Measurements from ENCODE around the gene UBXN2A. TPM values are rescaled to one million over a fixed set of nuclear protein-coding genes. Genes with fewer than 3 reads are reported as not detected.
A peak's percentile ranks its signal among the peaks of the same experiment; 100 is the strongest.

Gene UBXN2A
- polyA plus RNA-seq, 3 donors = 2.0 to 6.8 (median 5.5) TPM

DNA sequence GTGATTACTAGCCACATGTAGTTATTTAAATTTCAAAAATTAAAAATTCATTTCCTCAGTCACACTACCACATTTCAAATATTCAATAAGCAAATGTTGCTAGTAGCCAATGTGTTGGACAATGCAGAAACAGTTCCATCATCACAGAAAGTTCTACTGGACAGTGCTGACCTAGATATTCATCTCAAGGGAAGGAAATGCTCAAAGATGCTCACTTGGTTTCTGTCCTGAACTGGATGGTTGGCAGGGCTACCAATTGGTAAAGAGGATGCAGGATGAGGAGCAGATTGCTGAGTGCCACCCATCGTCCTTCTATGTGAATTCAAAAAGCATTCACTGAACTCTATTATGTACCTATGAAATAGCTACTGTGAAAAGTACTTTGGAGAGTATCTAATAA is 6.0 kb upstream of the UBXN2A start:
- Histone ChIP-seq H4K20me1 (ENCODE audit: insufficient read depth, low read length) (no peaks in the 10 kb centered on the region), H3K4me2 (replicated peaks; ENCODE audit: extremely low read depth, low read length, poor library complexity, severe bottlenecking) (no peak overlapping the region), H2AFZ (ENCODE audit: insufficient read depth, low read depth, low read length, poor library complexity, severe bottlenecking) (no peak overlapping the region), H3K36me3 (replicated peaks in 1 of 2; ENCODE audit: control insufficient read depth in 1 of 2, insufficient read depth in 2 of 2, low read length in 2 of 2) (peaks cover 0 to 9% of the 10 kb centered on the region in 2 donors), H3K79me2 (ENCODE audit: insufficient read depth, low read length) (peaks cover 6% of the 10 kb centered on the region), H3K9me3 (replicated peaks in 1 of 2; ENCODE audit: control insufficient read depth in 1 of 2, insufficient read depth in 1 of 2, low read length in 2 of 2) (no peaks in the 10 kb centered on the region), H3K27me3 (ENCODE audit: control insufficient read depth in 2 of 2, insufficient read depth in 2 of 2, low read length in 2 of 2) (no peaks in the 10 kb centered on the region), H3K4me1 (ENCODE audit: control insufficient read depth in 1 of 2, insufficient read depth in 2 of 2, low read length in 2 of 2) (peaks cover 9 to 10% of the 10 kb centered on the region in 2 donors), H3K9ac (ENCODE audit: insufficient read depth, low read length, poor library complexity, severe bottlenecking) (no peak overlapping the region), H3K4me3 (replicated peaks in 1 of 3; ENCODE audit: low read depth in 2 of 3, low read length in 3 of 3) (no peak overlapping the region), H3K27ac (ENCODE audit: low read depth in 1 of 2, low read length in 2 of 2) (no peak overlapping the region)
- Mint-ChIP-seq H3K36me3 (peaks cover 9 to 18% of the 10 kb centered on the region in 2 donors), H3K27me3 (ENCODE audit: low read depth in 3 of 3) (peaks cover 0 to 2% (median 0%) of the 10 kb centered on the region in 3 donors), H3K4me1 (peaks cover 11% of the 10 kb centered on the region), H3K4me3 (no peak overlapping the region), H3K27ac (no peak overlapping the region), H3K9me3 (no peaks in the 10 kb centered on the region)
- no peak for DNase-seq
- intact Hi-C loops (cut with micrococcal nuclease) = no loop called here
- no CpG with 5 or more reads among the region's 1 CpG for WGBS (ENCODE audit: insufficient coverage)
- TF ChIP-seq, protein P1, sequence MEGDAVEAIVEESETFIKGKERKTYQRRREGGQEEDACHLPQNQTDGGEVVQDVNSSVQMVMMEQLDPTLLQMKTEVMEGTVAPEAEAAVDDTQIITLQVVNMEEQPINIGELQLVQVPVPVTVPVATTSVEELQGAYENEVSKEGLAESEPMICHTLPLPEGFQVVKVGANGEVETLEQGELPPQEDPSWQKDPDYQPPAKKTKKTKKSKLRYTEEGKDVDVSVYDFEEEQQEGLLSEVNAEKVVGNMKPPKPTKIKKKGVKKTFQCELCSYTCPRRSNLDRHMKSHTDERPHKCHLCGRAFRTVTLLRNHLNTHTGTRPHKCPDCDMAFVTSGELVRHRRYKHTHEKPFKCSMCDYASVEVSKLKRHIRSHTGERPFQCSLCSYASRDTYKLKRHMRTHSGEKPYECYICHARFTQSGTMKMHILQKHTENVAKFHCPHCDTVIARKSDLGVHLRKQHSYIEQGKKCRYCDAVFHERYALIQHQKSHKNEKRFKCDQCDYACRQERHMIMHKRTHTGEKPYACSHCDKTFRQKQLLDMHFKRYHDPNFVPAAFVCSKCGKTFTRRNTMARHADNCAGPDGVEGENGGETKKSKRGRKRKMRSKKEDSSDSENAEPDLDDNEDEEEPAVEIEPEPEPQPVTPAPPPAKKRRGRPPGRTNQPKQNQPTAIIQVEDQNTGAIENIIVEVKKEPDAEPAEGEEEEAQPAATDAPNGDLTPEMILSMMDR (IDR thresholded peaks at IDR 0.05) = no peak

DNA sequence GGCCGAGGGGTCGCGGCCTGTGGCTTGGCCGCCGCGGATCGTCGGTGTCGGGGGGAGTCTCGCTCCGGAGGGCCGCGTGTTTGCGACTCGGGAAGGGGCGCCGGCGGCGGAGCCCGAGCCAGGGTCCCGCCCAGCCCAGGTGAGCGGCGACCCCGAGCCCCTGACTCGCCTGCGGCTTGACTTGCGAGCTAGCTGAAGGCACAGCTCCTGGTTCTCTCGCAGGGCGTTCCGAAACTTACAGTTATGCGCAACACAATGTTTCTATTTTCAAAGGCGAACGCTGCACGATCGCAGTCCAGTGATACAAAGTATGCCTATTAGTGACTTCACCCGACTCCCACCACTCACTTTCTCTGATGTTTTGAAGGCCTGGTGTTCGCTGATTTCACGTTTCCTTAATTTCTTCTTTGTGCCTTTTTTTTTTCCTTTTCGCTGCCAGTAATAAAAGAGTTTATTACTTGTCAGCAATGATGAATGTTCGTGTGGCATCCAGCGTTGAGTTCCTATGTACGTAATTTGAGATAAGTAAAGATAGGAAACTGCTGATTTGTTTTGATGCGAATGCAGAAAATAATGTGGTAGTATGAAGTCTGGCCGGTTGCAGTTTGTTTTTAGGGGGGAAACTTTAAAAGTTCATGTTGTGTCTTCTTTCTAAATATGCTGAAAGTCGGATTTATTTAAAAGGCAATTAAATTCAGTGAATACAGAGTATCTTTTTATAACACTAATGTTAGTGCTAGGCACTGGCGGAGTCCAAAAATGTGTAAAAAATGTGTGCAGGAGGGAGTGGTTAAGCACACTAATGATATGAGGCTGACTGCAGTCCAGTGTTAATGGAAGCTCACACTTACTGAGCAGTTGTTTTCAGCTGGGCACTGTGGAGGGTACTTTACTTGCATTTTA is 706 bp downstream of the UBXN2A start:
- intact Hi-C loops (cut with micrococcal nuclease) = loop anchor here (5.0 to 10.0 kb wide), 2 partner anchors 49 to 104 kb away; partner anchors contain the start of genes FKBP1B (in 1 of the 2) and WDCP (in 1 of the 2)
- no peaks in the 10 kb centered on the region for H3K36me3 ChIP-seq (replicated peaks in 1 of 2; ENCODE audit: control insufficient read depth in 1 of 2, insufficient read depth in 2 of 2, low read length in 2 of 2)
- peak overlapping the region; percentile 92 for H3K4me2 ChIP-seq (replicated peaks; ENCODE audit: extremely low read depth, low read length, poor library complexity, severe bottlenecking)
- peaks cover 26% of the 10 kb centered on the region for H3K4me1 Mint-ChIP-seq
- peaks cover 22 to 28% of the 10 kb centered on the region in 2 donors for H3K4me1 ChIP-seq (ENCODE audit: control insufficient read depth in 1 of 2, insufficient read depth in 2 of 2, low read length in 2 of 2)
- peak; percentile 11 to 12 (median 11) for DNase-seq
- H3K27ac ChIP-seq (ENCODE audit: low read depth in 1 of 2, low read length in 2 of 2) = peak overlapping the region in 1 of 2 donors; percentile 78
- H3K9me3 Mint-ChIP-seq = no peaks in the 10 kb centered on the region
- peak overlapping the region; percentile 85 for H3K9ac ChIP-seq (ENCODE audit: insufficient read depth, low read length, poor library complexity, severe bottlenecking)
- peak overlapping the region; percentile 10 to 71 (median 37) for H3K27ac Mint-ChIP-seq
- H3K36me3 Mint-ChIP-seq = peaks cover 4 to 5% of the 10 kb centered on the region in 2 donors
- H3K4me3 ChIP-seq (replicated peaks in 1 of 3; ENCODE audit: low read depth in 2 of 3, low read length in 3 of 3) = peak overlapping the region; percentile 88 to 95 (median 91)
- no peaks in the 10 kb centered on the region for H4K20me1 ChIP-seq (ENCODE audit: insufficient read depth, low read length)
- H3K79me2 ChIP-seq (ENCODE audit: insufficient read depth, low read length) = peaks cover 41% of the 10 kb centered on the region
- H3K27me3 ChIP-seq (ENCODE audit: control insufficient read depth in 2 of 2, insufficient read depth in 2 of 2, low read length in 2 of 2) = no peaks in the 10 kb centered on the region
- peaks cover 0 to 2% (median 0%) of the 10 kb centered on the region in 3 donors for H3K27me3 Mint-ChIP-seq (ENCODE audit: low read depth in 3 of 3)
- TF ChIP-seq, protein P1 (IDR thresholded peaks at IDR 0.05) = no peak
- H3K9me3 ChIP-seq (replicated peaks in 1 of 2; ENCODE audit: control insufficient read depth in 1 of 2, insufficient read depth in 1 of 2, low read length in 2 of 2) = no peaks in the 10 kb centered on the region
- H3K4me3 Mint-ChIP-seq = peak overlapping the region; percentile 97
- H2AFZ ChIP-seq (ENCODE audit: insufficient read depth, low read depth, low read length, poor library complexity, severe bottlenecking) = peak overlapping the region; percentile 90
- under 1% methylated on average over 40 of the region's 46 CpGs for WGBS (ENCODE audit: insufficient coverage)

Measured in CD14-positive monocyte (primary cell).